Thymus (tissue), 14 donors: Measurements from ENCODE around the gene ELOVL7. TPM values are rescaled to one million over a fixed set of nuclear protein-coding genes. Genes with fewer than 3 reads are reported as not detected.
A peak's percentile ranks its signal among the peaks of the same experiment; 100 is the strongest.

Source experiments
- DNase-seq, 9 donors: peaks; one replicate each; pipeline ENCODE4 v3.0.0-alpha.2; 2013; ENCODE audit warnings: low spot score in 9 of 9, low read depth in 6 of 9, missing footprints in 1 of 9
- H3K27ac ChIP-seq, 2 donors: one replicate each; pipeline ENCODE4 v1.5.1; 2013; ENCODE audit warnings: control low read depth in 1 of 2, low read depth in 1 of 2, low read length in 1 of 2, mild to moderate bottlenecking in 1 of 2, moderate library complexity in 1 of 2
- H3K27me3 ChIP-seq, 2 donors: one replicate each; pipeline ENCODE4 v1.5.1; 2013; ENCODE audit warnings: low read length in 1 of 2; ENCODE audit not compliant: control insufficient read depth in 2 of 2, insufficient read depth in 1 of 2
- H3K36me3 ChIP-seq, 2 donors: one replicate each; pipeline ENCODE4 v1.5.1; 2013; ENCODE audit warnings: low read length in 1 of 2, mild to moderate bottlenecking in 1 of 2, moderate library complexity in 1 of 2; ENCODE audit not compliant: control insufficient read depth in 2 of 2, insufficient read depth in 2 of 2
- H3K4me1 ChIP-seq, 2 donors: one replicate each; pipeline ENCODE4 v1.5.1; 2013; ENCODE audit warnings: low read length in 2 of 2; ENCODE audit not compliant: control insufficient read depth in 2 of 2, insufficient read depth in 2 of 2
- H3K4me3 ChIP-seq, 2 donors: one replicate each; pipeline ENCODE4 v1.5.1; 2013; ENCODE audit warnings: low read length in 2 of 2, control low read depth in 1 of 2, mild to moderate bottlenecking in 1 of 2
- H3K9me3 ChIP-seq, 2 donors: one replicate each; pipeline ENCODE4 v1.5.1; 2013; ENCODE audit warnings: low read length in 1 of 2, mild to moderate bottlenecking in 1 of 2; ENCODE audit not compliant: control insufficient read depth in 2 of 2, insufficient read depth in 1 of 2
- WGBS: extraction: QIAGEN DNeasy Blood & Tissue Kit; methylation state at CpG from one replicate; pipeline ENCODE4 v1.1.7; 2013; 5-methylcytosine and 5-hydroxymethylcytosine counted together
- long read RNA-seq, 10 donors: transcript quantifications; one replicate each; lab custom pipeline, GENCODE V29; 2026
- polyA plus RNA-seq: library from polyadenylated mRNA; stranded (reverse); fragments of 200-250 nt; gene quantifications from one replicate; pipeline ENCODE4 v1.2.3, GENCODE V29; 2013
- total RNA-seq: library from RNA; stranded (reverse); fragments of 120-200 nt; gene quantifications from one replicate; pipeline ENCODE4 v1.2.4, GENCODE V29; 2013
- donor health status: healthy.

The ELOVL7 gene
- total RNA-seq (0.47 TPM), polyA plus RNA-seq (5.4 TPM)
- long read RNA-seq, donor 1, result 0 reads
- long read RNA-seq, donor 2, result 0 reads
- long read RNA-seq, donor 3, result 0 reads
- long read RNA-seq, donor 4, result 0 reads
- long read RNA-seq, donor 5, result 0 reads
- long read RNA-seq, donor 6, result 0 reads
- long read RNA-seq, donor 7, result 0 reads
- long read RNA-seq, donor 8, result 0 reads
- long read RNA-seq, donor 9, result 0 reads
- long read RNA-seq, donor 10, partial matches to known transcripts, result 0 of 1 reads
- long read RNA-seq, donor 10, other reads (novel, unspliced or antisense), result 0 of 1 reads

GRCh38 chr5:60843936-60844905 lies at the start of gene ELOVL7:
TSS of gene ELOVL7 (minus strand) at chr5:60844269. CDS start at chr5:60787397, 56,872 bp downstream.
- Histone ChIP-seq H3K9me3 (no peaks in the 10 kb centered on the region), H3K4me3 (peak within 1 kb of the TSS; percentile 35 to 62), H3K36me3 (no peaks in the 10 kb centered on the region), H3K27ac (no peak within 1 kb of the TSS), H3K27me3 (peaks cover 33 to 59% of the 10 kb centered on the region in 2 donors), H3K4me1 (peaks cover 5 to 12% of the 10 kb centered on the region in 2 donors)
- WGBS, result under 1% methylated on average over 87 of the region's 87 CpGs
- peak in 8 of 9 donors; percentile 17 to 63 (median 42) for DNase-seq

- Histone ChIP-seq H3K4me1 (no peaks in the 10 kb centered on the region), H3K27me3 (no peaks in the 10 kb centered on the region), H3K9me3 (no peaks in the 10 kb centered on the region), H3K4me3 (no peak overlapping the region), H3K27ac (no peak overlapping the region), H3K36me3 (peaks cover 0 to 7% of the 10 kb centered on the region in 2 donors)
- DNase-seq, result no peak
- 98% methylated on average over 13 of the region's 13 CpGs for whole genome bisulfite sequencing
Observed at GRCh38 chr5:60893521-60893920, 49.5 kb upstream of the ELOVL7 start.

- Histone ChIP-seq H3K4me3 (no peak overlapping the region), H3K27me3 (no peaks in the 10 kb centered on the region), H3K36me3 (peaks cover 0 to 7% of the 10 kb centered on the region in 2 donors), H3K27ac (no peak overlapping the region), H3K9me3 (no peaks in the 10 kb centered on the region), H3K4me1 (no peaks in the 10 kb centered on the region)
- DNase-seq, result no peak
- WGBS, result 99% methylated on average over 2 of the region's 2 CpGs
Observed at GRCh38 chr5:60891667-60892066, 47.6 kb upstream of the ELOVL7 start.

- Histone ChIP-seq H3K9me3 (no peaks in the 10 kb centered on the region), H3K4me3 (no peak overlapping the region), H3K36me3 (peaks cover 0 to 5% of the 10 kb centered on the region in 2 donors), H3K27ac (no peak overlapping the region), H3K27me3 (no peaks in the 10 kb centered on the region), H3K4me1 (no peaks in the 10 kb centered on the region)
- DNase-seq, result no peak
- WGBS, result 94% methylated on average over 2 of the region's 2 CpGs
Observed at GRCh38 chr5:60888359-60889061, 44.4 kb upstream of the ELOVL7 start.

GRCh38 chr5:60887746-60888145 lies 43.7 kb upstream of the ELOVL7 start:
- H3K9me3 ChIP-seq, result no peaks in the 10 kb centered on the region
- over 99% methylated on average over 2 of the region's 2 CpGs for WGBS
- H3K4me3 ChIP-seq, result no peak overlapping the region
- no peak overlapping the region for H3K27ac ChIP-seq
- H3K36me3 ChIP-seq, result no peaks in the 10 kb centered on the region
- H3K4me1 ChIP-seq, result no peaks in the 10 kb centered on the region
- no peaks in the 10 kb centered on the region for H3K27me3 ChIP-seq
- DNase-seq, result no peak

- 97% methylated on average over 1 of the region's 1 CpG for WGBS
- Histone ChIP-seq H3K4me3 (no peak overlapping the region), H3K36me3 (no peaks in the 10 kb centered on the region), H3K27ac (no peak overlapping the region), H3K27me3 (no peaks in the 10 kb centered on the region), H3K4me1 (no peaks in the 10 kb centered on the region), H3K9me3 (no peaks in the 10 kb centered on the region)
- no peak for DNase-seq
Observed at GRCh38 chr5:60887096-60887495, 43.0 kb upstream of the ELOVL7 start.

- no peak for DNase-seq
- Histone ChIP-seq H3K4me1 (no peaks in the 10 kb centered on the region), H3K9me3 (no peaks in the 10 kb centered on the region), H3K4me3 (no peak overlapping the region), H3K27me3 (no peaks in the 10 kb centered on the region), H3K36me3 (no peaks in the 10 kb centered on the region), H3K27ac (no peak overlapping the region)
- WGBS, result 97% methylated on average over 5 of the region's 5 CpGs
Observed at GRCh38 chr5:60886158-60886557, 42.1 kb upstream of the ELOVL7 start.

- Histone ChIP-seq H3K4me3 (no peak overlapping the region), H3K27me3 (no peaks in the 10 kb centered on the region), H3K36me3 (no peaks in the 10 kb centered on the region), H3K27ac (no peak overlapping the region), H3K4me1 (no peaks in the 10 kb centered on the region), H3K9me3 (no peaks in the 10 kb centered on the region)
- no peak for DNase-seq
Observed at GRCh38 chr5:60883229-60883628, 39.2 kb upstream of the ELOVL7 start.

GRCh38 chr5:60872892-60873291 lies 28.8 kb upstream of the ELOVL7 start:
- Histone ChIP-seq H3K27ac (no peak overlapping the region), H3K4me3 (no peak overlapping the region), H3K27me3 (no peaks in the 10 kb centered on the region), H3K36me3 (no peaks in the 10 kb centered on the region), H3K9me3 (peaks cover 0 to 8% of the 10 kb centered on the region in 2 donors), H3K4me1 (no peaks in the 10 kb centered on the region)
- no peak for DNase-seq
